AG20443 (cell line): ENCODE measurements around the gene FCHO1.

Source experiments
- DNase-seq: peaks from one replicate; pipeline ENCODE4 v3.0.0; 2012; ENCODE audit warnings: low spot score, mixed read lengths

Gene FCHO1

DNA sequence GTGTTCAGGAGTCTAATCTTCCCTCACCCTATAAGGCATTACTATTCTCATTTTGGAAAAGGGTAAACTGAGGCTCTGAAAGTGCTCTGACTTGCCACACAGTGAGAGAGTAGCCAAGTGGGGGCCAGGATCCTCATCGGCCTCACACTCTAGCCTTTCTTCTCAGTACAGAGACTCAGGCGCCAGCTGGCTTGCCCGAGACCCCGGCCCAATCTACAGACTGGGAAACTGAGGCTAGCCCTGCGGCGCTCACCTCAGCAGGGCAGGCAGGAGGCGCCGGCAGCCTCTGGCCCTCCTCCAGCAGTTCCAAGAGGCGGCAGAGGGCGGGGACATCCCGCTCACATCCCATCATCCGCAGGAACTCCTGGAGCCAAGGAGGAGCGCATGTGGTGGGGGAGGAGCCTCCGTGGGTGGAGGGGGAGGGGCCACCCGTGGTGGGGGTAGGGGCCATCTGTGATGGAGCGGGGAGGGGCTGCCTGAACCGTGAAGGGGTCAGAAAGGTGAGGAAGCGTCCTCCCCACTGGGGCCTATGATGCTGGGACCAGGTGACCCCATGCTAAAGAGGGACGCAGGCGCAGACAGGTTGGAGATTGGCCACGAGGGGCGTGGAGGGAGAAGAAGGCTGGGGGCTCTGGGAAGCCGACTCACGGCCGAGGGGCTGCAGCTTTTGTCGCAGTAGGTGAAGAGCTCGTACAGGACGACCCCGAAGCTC, 78.7 kb downstream of the FCHO1 start:
- DNase-seq: peak; percentile 67

DNA sequence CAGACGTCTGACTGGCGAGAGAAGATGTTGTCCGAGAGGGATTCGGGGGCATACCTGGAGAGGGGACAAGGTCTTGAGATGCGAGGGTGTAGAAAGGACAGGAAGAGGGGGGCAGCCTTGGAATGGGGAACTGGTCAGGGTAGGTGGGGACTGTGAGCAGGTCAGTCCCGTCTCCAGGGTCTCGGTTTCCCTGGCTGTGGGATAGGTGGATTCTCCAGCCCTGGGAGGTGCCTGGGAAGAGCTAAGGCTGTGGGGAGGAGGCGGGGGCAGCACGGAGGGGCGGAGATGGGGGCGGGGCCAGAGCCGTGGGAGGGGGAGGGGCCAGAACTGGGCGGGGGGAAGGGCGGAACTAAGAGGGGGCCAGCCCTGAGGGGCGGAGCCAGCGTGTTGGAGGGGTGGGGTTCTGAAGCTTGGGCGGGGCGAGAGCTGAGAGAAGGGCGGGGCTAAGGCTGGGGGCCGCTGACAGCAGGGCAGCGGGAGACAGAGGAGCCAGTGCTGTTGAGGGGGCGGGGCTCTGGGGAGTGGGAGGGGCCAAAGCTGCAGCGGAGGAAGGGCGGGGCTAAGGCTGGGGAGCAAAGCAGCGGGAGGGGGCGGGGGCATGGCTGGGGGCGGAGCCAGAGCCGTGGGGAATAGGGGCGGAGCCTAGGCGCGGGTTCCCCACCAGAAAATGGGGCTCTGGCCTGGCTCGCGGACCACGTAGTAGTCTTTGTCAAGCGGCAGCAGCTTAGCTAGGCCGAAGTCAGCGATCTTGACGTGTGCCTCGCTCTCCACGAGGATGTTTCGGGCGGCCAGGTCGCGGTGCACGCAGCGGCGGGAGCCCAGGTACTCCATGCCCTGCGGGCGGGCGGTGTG, 79.5 kb downstream of the FCHO1 start:
- DNase-seq: peak; percentile 86

DNA sequence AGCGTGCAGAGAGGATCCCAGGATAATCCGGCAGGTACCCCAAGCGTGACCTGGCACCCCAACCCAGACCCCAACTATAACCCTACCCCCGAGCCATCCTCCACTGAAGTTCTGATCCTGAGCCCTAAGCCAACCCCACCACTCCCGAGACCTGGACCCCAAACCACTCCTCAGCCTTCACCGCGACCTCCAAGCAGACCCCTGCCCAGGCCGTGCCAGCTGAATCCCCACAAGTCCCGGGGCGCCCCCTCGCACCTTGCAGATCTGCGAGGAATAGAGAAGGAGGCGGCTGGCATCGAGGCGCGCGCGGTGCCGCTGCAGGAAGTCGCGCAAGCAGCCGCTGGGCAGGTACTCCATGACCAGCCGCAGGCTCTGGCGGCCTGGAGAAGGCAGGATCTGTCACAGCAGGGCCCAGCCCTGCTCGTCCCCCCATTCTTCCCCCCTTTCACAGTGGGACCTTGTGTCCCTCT, 80.2 kb downstream of the FCHO1 start:
- no peak for DNase-seq

DNA sequence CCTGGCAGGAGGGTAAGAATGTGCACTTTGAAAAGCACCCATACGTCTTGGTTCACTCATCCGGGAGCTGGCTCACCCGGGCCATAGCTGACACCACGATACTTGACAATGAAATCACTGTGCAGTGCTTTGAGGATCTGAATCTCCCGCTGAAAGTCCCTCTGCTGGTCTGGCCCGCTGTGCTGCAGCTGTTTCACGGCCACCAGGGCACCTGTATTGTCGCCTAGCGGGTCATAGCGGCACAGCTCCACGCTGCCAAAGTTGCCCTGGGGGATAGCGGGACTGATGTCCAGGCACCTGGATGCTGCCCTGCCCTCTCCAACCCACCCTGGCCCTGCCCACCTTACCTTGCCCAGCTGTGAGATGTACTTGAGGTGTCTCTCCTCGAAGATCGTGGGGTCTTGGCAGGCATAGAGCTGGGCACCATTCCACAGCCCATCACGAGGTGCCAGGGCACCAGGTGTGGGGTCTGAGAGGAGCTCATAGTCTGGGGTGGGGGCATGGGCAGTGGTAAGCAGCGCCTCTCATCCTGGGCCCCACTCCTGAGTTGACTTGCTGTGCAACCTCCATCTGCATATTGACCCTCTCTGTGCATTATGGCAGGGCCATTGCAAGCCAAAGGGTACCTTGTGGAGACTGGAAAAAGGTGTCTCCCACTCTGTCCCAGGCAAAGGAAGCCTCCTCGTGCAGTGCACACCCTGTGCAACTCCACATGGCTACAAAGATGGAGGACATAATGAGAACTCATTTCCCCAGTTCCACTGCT, 81.3 kb downstream of the FCHO1 start:
- DNase-seq: no peak

DNA sequence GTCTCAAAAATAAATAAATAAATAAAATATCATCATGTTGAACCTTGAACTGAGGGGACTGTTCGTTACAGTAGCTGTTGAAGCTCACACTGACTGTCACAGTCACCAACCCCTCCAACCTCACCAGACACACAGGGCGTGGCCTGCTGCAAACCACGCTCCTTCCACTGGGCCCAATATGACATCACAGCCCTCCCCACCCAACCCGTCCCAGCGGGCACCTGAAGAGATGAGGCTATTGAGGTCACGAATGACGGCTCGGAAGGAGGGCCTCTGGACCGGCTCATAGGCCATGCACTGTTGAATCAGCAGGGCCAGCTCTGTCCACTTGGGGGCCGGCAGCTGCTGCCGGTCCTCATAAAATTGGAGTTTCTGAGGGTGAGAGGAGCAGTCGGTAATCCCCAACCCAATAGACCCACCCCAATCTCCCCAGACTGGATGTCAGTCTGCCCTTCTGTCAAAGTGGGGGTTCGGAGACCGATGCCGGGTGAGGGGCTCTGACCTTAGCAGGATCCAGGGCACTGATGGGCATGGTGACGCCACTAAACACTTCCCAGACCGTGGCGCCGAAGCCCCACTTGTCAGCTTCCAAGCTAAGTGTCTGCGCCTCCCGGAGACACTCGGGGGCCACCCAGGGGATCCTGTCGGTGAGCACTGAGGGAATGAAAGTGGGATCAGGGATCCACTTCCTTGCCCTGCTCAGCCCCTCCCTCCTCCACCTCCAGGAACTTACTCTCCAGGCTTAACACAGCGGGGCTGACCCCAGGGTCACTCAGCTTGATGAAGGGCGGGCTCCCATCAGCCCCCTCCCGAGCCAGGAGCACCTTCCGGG, 83.3 kb downstream of the FCHO1 start:
- no peak for DNase-seq

DNA sequence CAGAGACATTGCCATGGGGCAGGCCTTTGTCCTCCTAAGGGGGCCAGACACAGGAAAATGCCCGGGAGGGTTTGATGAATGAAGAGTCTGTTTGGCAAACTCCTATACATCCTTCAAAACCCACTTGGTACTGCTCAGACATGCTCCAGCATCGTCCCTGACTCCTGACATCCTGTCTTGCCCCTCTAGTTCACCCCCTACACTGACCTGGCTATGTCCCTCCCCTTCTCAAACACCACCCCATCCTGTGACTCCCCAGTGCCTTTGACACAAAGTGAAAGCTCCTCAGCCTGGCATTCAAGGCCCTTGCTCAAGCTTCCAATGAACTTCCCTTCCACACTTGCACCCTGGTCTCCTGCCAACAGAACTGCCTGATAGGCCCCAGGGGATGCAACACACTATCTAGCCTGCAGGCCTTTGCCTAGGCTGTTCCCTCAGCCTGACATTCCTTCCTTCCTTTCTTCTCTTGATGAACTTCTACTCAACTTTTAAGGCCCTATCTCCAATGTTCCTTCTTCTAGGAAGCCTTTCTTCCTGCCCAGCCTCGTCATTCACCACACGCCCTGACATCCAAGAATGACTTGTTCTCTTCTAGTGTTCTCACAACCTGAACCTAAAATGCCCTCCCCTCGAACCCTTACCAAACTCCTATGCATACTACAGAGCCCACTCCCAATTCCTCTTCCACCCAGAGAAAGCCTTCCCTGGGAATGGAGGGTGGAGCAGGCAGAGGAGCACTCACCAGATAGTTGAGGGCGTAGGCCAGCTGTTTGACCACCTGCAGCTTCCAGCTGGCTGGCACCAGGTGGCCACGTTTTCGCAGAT, 84.1 kb downstream of the FCHO1 start:
- no peak for DNase-seq

DNA sequence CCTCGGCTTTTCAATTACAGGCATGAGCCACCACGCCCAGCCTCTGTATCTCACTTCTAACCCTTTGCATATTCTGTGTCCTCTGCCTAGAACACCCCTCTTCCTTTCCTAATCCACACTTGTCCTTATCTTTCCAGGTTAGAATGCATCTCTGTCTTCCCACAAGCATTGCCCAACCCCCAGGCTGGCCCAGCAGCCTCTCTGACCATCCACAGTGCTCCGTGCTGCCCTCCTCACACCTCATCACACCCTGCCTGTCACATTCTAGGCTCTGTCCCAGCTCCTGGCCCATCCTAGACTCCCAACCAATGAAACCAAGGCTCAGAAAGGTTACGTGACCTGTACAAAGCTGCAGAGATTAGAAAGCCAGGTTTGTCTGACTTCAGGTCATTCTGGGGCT, 85.3 kb downstream of the FCHO1 start:
- DNase-seq: no peak

DNA sequence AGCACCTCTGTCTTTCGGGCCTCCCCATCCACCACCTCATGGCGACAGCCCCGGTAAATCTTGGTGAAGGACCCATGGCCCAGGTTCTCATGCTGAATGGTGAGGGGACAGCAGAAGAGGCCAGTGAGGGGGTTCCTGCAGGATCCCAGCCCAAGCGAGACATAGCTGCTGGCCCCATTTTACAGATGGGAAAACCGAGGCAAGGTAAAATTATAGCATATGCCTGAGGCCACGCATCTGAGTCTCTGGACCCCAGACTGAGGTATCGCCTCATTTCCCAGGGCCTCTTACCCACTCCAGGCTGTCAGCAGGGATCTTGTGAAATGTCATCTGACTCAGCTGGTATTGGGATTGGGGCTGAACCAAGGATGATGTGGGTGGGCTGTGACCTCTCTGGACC, 86.7 kb downstream of the FCHO1 start:
- DNase-seq: no peak
